HG02798 (cell line): Measurements from ENCODE around the gene ASPG.

ENCODE experiments used
- ATAC-seq: cut with Tn5 transposase; IDR thresholded peaks from one replicate; pipeline ENCODE4 v1.9.1; 2021; ENCODE audit warnings: mild to moderate bottlenecking; ENCODE audit not compliant: unreplicated experiment, poor library complexity

The ASPG gene

GRCh38 chr14:104103061-104103445 lies 17.6 kb downstream of the ASPG start:
- ATAC-seq, result no peak

DNA sequence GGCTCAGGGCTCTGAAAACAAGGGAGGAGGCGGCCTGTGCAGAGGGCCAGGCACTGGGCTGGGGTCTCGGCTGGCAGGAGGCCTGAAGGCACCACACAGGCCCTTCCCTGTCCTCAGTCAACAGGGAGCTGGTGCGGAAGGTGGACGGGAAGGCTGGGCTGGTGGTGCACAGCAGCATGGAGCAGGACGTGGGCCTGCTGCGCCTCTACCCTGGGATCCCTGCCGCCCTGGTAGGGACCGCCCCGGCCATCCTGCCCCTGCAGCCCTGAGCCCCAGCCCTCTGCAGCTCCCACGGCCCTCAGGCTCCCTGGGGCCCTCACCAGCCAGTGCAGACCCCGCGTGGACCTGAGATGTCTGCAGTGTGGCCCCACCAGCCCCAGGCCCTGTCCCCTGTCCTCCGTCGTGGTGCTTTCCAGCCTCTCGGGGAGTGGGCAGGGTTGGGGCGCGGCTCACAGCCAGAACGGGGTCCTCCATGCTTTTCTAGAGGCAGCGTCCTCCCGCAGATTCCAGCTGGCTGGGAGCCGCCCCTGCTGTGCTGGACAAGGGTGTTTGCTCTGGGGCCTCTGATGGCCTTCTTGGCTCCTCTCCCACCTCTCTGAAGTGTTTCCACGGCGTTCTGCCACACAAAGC lies 18.1 kb downstream of the ASPG start:
- ATAC-seq, result no peak

DNA sequence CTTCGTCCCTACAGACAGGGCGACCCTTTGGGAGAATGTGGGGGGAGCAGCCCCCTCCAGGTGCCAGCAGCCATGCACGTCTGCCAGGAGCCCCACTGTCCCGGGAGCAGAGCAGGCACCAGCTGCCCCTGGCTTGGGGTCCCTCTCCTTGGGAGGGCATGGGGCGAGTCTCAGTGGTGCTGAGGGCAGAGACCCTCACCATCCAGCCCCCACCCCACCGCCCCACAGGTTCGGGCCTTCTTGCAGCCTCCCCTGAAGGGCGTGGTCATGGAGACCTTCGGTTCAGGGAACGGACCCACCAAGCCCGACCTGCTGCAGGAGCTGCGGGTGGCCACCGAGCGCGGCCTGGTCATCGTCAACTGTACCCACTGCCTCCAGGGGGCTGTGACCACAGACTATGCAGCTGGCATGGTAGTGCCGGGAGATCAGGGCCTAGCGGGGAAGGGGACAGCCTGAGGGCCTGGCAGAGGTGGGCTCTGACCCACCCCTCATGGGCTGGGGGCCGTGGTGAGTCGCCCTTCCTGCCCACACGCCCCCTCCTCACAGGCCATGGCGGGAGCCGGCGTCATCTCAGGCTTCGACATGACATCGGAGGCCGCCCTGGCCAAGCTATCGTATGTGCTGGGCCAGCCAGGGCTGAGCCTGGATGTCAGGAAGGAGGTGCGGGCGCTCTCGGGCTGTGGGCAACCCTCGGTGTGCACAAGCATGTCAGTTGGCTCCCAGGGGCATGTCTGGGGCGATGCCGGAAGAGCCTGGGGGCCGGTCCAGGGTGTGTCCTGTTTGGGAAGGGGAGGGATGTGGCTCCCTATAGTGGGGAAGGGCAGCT lies 18.8 kb downstream of the ASPG start:
- no peak for ATAC-seq

GRCh38 chr14:104105071-104105821 lies 19.7 kb downstream of the ASPG start:
- no peak for ATAC-seq

DNA sequence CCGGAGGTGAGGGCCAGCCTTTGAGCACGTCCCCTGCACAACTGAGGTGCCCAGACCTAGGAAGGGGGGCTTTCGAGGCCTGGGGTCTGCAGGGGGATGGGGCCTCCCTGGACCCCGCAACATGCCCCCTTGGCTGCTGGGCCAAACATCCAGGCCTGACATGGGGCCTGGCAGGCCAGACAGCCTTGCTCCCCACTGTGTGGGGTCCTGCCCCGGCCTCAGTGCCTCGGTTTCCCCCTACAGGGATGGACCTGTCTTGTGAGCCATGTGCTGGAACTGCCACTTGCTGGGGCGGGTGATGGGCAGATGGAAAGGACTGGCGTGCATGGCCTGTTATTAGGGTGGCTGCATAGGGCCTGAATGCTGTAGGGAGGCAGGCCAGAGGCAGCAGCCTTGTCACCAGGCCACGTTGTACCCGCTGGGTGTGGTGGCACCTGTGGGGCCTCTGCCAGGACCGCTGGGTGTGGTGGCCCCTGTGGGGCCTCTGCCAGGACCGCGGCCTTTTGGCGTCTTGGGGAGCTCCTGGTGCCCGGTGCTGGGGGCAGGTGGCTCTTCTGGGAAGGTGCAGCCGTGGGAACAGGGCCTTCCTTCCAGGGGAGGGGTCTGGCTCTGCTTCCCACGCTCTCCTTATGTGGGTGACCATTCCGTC lies 20.4 kb downstream of the ASPG start:
- no peak for ATAC-seq

DNA sequence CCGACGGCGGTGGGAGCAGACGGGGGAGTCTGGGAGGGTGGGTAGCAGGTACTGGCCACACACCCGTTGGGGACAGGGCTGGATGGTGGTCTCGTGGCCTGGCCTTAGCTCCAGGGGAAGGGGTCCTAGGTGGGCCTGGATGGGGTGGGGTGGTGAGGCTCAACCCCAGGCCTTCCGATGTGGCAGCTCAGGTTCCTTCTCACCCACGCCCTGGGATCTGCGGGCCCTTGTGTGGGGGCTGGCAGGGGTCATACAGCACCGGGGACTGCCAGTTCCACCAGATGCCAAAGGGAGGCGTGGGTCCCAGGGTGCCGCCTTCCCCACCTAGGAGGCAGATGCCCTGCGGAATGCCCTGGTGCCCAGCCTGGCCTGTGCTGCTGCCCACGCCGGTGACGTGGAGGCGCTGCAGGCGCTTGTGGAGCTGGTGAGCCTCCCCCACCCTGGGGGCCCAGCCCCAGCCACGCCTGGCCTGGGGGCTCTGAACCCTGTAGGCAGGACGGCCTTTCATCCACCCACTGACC lies 21.0 kb downstream of the ASPG start:
- no peak for ATAC-seq

DNA sequence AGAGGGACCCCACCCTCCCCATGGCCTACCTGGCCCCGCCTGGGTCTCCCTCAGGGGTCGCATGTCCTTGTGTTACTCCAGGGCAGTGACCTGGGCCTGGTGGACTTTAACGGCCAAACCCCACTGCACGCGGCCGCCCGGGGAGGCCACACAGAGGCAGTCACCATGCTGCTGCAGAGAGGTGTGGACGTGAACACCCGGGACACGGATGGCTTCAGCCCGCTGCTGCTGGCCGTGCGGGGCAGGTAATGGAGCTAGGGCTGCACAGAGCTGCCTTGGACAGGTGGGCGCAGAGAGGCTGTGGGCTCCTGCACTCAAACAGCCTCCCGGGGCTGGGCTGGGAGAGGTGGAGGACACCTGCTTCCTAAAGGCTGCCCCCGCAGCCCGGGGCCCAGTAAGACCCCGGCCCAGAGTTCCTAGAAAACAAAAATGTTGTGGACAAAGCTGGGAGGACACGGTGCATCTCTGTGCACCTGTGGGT lies 21.6 kb downstream of the ASPG start:
- ATAC-seq, result no peak

- no peak for ATAC-seq
Measured at GRCh38 chr14:104107611-104108569, 22.4 kb downstream of the ASPG start.

GRCh38 chr14:104108570-104109541 lies 23.4 kb downstream of the ASPG start:
- ATAC-seq, result no peak

GRCh38 chr14:104109731-104110361 lies 24.3 kb downstream of the ASPG start:
- no peak for ATAC-seq

GRCh38 chr14:104110491-104111209 lies 25.1 kb downstream of the ASPG start:
- no peak for ATAC-seq

- ATAC-seq, result no peak
Measured at GRCh38 chr14:104111301-104112112, 26.0 kb downstream of the ASPG start.

DNA sequence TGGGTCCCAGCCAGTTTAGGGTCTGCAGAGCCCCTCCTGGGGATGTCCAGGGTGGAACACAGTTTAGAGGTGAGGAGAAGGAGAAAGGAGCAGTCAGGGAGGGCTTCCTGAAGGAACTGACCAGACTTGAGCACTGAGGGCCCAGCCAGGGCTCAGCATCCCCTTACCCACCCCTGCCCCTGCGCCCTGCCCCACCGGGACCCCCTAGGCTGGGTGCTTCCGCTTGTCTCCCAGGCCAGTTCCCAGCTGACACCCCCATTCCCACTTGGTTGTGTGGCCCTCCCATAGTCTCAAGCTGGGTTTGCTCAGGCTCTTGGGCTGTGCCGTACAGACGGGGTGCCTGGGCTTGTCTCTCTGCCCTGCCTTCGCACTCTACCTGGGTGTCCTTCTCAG lies 26.6 kb downstream of the ASPG start:
- ATAC-seq, result no peak

GRCh38 chr14:104112609-104113571 lies 27.4 kb downstream of the ASPG start:
- no peak for ATAC-seq
